ENCODE data around the gene FNDC3B. TPM values are rescaled to one million over a fixed set of nuclear protein-coding genes. Genes with fewer than 3 reads are reported as not detected.

FNDC3B gene
- total RNA-seq, 1 donor from 2014 or later, result 9.3 TPM

- ChIA-PET POLR2A (no interaction called here), CTCF (no interaction called here)
- intact Hi-C loops (cut with micrococcal nuclease), result no loop called here
- Mint-ChIP-seq H3K9me3 (no peaks in the 10 kb centered on the region), H3K4me1 (no peaks in the 10 kb centered on the region), H3K4me3 (no peak overlapping the region), H3K36me3 (ENCODE audit: low read depth) (no peaks in the 10 kb centered on the region), H3K27ac (no peak overlapping the region), H3K27me3 (peaks cover 3% of the 10 kb centered on the region)
- no peak for TF ChIP-seq CTCF (IDR thresholded peaks at IDR 0.05)
- ATAC-seq (ENCODE audit: low read depth) (no peak), DNase-seq (no peak)
These were observed 176.9 kb downstream of the FNDC3B start for GRCh38 chr3:172216267-172216666.

GRCh38 chr3:172216911-172217310, 177.5 kb downstream of the FNDC3B start:
- Mint-ChIP-seq H3K27me3 (peaks cover 3% of the 10 kb centered on the region), H3K4me1 (no peaks in the 10 kb centered on the region), H3K4me3 (no peak overlapping the region), H3K36me3 (ENCODE audit: low read depth) (no peaks in the 10 kb centered on the region), H3K27ac (no peak overlapping the region), H3K9me3 (no peaks in the 10 kb centered on the region)
- no peak for TF ChIP-seq CTCF (IDR thresholded peaks at IDR 0.05)
- POLR2A ChIA-PET, result no interaction called here
- ATAC-seq (ENCODE audit: low read depth) (no peak), DNase-seq (no peak)
- CTCF ChIA-PET, result no interaction called here
- intact Hi-C loops (cut with micrococcal nuclease), result no loop called here

GRCh38 chr3:172217877-172218276, 178.5 kb downstream of the FNDC3B start:
- Mint-ChIP-seq H3K4me1 (no peaks in the 10 kb centered on the region), H3K9me3 (no peaks in the 10 kb centered on the region), H3K36me3 (ENCODE audit: low read depth) (no peaks in the 10 kb centered on the region), H3K4me3 (no peak overlapping the region), H3K27me3 (peaks cover 3% of the 10 kb centered on the region), H3K27ac (no peak overlapping the region)
- no peak for ATAC-seq (ENCODE audit: low read depth)
- no peak for DNase-seq
- intact Hi-C loops (cut with micrococcal nuclease), result no loop called here
- ChIA-PET CTCF (no interaction called here), POLR2A (no interaction called here)
- TF ChIP-seq CTCF (IDR thresholded peaks at IDR 0.05), result no peak

- Mint-ChIP-seq H3K9me3 (no peaks in the 10 kb centered on the region), H3K36me3 (ENCODE audit: low read depth) (no peaks in the 10 kb centered on the region), H3K4me3 (no peak overlapping the region), H3K4me1 (no peaks in the 10 kb centered on the region), H3K27me3 (peaks cover 3% of the 10 kb centered on the region), H3K27ac (no peak overlapping the region)
- DNase-seq, result no peak
- POLR2A ChIA-PET, result no interaction called here
- CTCF ChIA-PET, result no interaction called here
- ATAC-seq (ENCODE audit: low read depth), result no peak
- intact Hi-C loops (cut with micrococcal nuclease), result no loop called here
- TF ChIP-seq CTCF (IDR thresholded peaks at IDR 0.05), result no peak
These were observed 179.3 kb downstream of the FNDC3B start for GRCh38 chr3:172218350-172219323.

- POLR2A ChIA-PET, result no interaction called here
- Mint-ChIP-seq H3K4me3 (no peak overlapping the region), H3K27me3 (peaks cover 3% of the 10 kb centered on the region), H3K27ac (no peak overlapping the region), H3K4me1 (no peaks in the 10 kb centered on the region), H3K9me3 (no peaks in the 10 kb centered on the region), H3K36me3 (ENCODE audit: low read depth) (no peaks in the 10 kb centered on the region)
- CTCF ChIA-PET, result no interaction called here
- no peak for TF ChIP-seq CTCF (IDR thresholded peaks at IDR 0.05)
- intact Hi-C loops (cut with micrococcal nuclease), result no loop called here
- ATAC-seq (ENCODE audit: low read depth) (no peak), DNase-seq (no peak)
These were observed 180.4 kb downstream of the FNDC3B start for GRCh38 chr3:172219750-172220149.
